HG03378 (cell line): ENCODE measurements around the gene KIF26B.
"Not testable (repeated sequence)": the region's sequence is repeated elsewhere in the genome, so short reads cannot be mapped to it uniquely, and the experiment has no call there.

ENCODE experiments used
- ATAC-seq: cut with Tn5 transposase; IDR thresholded peaks from one replicate; pipeline ENCODE4 v1.9.1; 2021; ENCODE audit warnings: mild to moderate bottlenecking, moderate library complexity; ENCODE audit not compliant: unreplicated experiment

KIF26B gene

DNA sequence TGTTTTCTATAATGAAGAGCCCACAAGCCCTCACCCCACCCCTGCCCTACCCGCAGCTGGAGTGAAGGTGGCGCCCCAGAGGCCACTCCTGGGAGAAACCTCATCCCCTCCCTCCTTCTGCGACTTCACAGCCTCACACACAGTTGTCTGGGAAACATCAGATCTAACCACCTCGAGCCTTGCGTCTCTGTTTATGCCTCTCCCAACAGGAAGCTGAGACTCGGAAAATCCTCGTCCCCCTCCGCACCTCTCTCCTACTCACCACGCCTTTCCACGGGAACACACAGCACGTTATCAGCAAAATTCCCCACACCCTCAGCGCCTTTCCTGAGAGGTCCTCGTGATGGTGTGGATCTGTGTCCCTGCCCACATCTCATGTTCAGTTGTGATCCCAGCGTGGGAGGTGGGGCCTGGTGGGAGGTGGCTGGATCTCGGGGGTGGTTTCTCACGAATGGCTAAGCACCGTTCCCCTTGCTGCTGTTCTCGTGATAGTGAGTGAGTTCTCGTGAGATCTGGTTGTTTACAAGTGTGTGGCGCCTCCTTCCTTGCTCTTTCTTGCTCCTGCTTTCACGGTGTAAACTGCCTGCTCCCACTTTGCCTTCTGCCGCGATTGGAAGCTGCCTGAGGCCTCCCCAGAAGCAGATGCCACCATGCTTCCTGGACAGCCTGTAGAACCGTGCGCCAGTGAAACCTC is 190.6 kb downstream of the KIF26B start:
- ATAC-seq, result no peak

DNA sequence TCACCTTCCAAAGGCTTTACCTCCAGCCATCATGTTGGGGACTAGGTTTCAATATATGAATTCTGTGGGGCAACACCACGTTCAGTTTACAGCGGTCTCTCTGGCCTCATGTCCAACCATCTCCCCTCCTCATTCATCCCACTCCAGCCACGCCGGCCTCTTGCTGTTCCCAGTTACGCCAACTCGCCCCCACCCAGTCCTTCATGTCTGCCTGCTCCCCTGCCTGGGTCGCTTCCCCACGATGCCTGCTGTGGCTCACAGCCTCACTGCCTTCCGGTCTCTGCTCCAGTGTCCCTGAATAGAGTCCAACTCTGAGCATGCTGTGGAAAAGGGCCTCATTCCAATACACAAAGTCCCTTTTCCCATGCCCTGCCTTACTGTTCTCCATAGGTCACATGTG is 193.8 kb downstream of the KIF26B start:
- ATAC-seq, result no peak

- no peak for ATAC-seq
These were observed 198.6 kb downstream of the KIF26B start for GRCh38 chr1:245353411-245353810.

DNA sequence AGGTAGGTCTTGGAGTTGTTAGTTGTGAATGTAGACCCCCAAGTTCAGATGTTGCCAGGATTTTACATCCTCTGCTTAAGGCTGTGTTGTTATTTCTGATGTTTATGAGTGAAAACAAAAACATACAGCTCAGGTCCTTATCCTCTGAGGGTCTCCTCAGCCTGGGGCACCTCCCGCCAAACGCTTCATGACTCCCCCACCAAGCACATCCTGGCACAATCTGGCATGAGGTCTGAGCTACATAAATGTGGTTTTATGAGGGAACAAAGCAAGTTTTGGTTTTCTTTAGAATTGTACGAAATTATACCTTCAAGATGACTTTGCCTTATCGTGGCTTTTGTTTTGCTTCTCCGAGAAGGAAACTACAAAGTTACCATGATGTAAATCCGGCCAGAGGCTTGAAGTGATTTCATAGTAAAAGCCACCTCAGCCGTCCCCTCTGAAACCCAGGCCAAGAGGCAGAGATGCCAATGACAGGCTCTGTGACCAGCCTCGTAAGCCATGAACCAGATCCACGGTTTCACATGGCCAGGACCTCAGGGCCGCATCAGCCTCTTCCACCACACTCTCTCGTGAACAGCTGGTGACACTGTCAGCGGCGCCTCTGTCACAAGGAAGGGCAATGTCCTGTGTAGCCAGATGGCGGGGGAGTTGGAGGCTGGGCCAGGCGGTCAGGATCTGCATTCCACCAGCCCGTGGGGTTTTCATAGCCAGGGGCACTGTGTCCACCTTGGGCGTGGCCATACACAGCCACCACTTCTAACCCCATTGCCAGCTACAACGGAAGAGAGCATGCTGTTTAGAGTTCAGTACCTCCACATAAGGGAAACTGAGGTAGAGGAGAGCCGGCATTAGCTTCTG is 199.4 kb downstream of the KIF26B start:
- ATAC-seq, result no peak

DNA sequence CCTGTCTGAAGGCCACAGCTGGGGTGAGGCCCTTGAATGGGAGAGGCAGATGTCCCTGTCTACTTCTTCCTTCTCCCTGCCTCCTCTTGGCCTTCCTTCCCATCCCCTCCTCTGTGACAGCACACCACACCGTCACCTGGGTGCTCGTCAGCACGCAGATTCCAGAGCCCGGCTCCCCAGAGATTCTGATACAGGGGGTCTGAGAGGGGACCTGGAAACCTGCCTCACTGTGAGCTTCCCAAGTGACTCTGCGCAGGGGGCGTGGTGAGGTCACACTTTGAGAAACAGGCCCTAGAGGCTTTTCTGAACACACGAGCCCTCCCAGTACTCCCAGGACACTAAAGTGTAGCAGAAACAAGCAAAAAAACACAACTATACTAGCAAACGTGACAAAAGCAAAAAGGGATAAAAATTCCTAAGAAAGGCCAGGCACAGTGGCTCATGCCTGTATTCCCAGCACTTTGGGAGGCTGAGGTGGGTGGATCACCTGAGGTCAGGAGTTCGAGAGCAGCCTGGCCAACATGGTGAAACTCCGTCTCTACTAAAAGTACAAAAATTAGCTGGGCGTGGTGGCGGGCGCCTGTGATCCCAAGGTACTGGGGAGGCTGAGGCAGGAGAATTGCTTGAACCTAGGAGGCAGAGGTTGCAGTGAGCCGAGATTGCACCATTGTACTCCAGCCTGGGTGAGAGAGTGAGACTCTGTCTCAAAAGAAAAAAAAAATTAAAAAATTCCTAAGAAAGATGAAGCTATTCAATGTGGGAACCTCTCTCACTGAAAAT is 201.3 kb downstream of the KIF26B start:
- ATAC-seq, result not testable (repeated sequence)

- ATAC-seq, result no peak
These were observed 202.3 kb downstream of the KIF26B start for GRCh38 chr1:245356891-245357585.

DNA sequence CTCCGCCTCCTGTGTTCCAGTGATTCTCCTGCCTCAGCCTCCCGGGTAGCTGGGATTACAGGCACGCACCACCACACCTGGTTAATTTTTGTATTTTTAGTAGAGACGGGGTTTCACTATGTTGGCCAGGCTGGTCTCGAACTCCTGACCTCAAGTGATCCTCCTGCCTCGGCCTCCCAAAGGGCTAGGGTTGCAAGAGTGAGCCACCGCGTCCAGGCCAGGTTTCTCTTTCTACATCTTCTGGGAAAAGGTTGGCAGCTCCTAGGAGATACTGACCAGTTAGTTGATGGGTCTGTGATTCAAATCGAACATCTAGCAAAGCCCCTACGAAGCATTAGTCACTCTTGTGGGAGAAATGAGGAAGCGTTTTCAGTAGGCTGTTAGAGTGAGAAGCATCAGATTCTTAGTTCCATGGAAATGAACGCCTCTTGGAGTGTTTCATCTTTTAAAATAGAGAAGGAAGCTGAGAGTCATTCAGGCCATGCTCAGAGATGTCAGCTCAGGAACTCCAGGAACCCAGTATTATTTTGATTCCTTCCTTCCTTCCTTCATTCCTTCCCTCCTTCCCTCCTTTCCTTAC is 204.4 kb downstream of the KIF26B start:
- ATAC-seq, result not testable (repeated sequence)

DNA sequence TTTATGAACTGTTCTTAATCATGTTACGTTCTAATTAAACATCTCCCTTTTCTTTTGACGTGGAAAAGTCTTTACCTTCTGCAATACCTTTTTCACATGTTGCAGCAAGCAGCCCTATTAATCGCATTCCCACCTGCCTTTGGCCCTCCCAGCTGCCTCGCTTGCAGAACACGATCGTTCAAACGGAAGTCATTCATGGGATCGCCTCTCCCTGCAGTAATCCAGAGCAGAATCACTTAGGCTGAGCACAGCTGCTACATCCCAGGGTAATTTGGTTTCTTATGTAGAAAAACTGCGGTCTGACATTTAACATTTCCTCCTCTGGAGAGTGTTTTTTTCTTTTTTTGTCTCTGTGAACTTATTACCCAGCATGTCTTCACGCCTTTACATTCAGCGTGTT is 206.3 kb downstream of the KIF26B start:
- ATAC-seq, result no peak

- ATAC-seq, result no peak
These were observed 207.2 kb downstream of the KIF26B start for GRCh38 chr1:245361951-245362350.

- ATAC-seq, result no peak
These were observed 208.8 kb downstream of the KIF26B start for GRCh38 chr1:245363461-245364200.

DNA sequence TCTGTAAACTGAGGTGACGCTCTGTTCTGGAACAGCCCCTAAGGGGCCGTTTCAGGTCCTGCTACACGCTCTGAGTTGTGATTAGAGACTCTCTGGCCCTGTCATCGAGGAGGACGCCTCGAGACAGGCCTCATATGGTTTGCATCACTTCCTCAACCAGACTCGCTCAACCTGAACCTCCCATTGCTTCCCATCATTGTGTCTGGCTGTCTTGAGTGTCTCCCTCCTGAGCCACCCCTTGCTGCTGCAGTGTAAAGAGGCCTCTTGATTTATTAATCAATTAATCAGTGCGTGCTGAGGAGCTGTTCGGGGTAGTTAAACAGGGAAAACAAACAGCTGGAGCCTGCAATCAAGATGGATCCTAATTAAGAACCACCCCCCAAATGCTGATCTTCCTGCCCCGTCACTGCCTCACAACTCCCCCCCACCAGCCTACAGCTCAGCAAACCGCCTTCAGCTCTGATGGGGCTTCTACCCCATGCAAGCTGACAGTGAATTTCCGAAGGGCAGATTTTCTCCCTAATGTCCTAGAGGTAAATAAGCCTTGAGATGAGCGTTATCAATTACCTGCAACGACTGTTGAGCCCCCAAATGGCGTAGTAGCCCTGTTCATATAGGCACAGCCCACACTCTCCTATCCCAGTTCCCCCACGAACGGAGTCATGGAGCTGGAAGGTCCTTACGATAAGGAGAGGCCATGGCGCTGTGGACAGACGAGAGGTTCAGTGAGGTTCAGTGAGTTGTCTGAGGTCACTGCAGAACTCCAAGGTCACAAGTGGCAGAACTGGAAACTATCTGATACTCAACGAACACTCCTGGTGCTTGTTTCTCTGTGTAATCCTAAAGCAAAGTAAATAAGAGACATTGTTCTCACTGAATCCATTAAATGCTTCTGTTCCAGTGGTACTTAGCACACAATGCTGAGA is 210.6 kb downstream of the KIF26B start:
- no peak for ATAC-seq

- no peak for ATAC-seq
These were observed 212.1 kb downstream of the KIF26B start for GRCh38 chr1:245366886-245367285.

GRCh38 chr1:245370175-245370825 is 215.5 kb downstream of the KIF26B start:
- ATAC-seq, result no peak

GRCh38 chr1:245370905-245371581 is 216.3 kb downstream of the KIF26B start:
- no peak for ATAC-seq

GRCh38 chr1:245373131-245373530 is 218.3 kb downstream of the KIF26B start:
- no peak for ATAC-seq

DNA sequence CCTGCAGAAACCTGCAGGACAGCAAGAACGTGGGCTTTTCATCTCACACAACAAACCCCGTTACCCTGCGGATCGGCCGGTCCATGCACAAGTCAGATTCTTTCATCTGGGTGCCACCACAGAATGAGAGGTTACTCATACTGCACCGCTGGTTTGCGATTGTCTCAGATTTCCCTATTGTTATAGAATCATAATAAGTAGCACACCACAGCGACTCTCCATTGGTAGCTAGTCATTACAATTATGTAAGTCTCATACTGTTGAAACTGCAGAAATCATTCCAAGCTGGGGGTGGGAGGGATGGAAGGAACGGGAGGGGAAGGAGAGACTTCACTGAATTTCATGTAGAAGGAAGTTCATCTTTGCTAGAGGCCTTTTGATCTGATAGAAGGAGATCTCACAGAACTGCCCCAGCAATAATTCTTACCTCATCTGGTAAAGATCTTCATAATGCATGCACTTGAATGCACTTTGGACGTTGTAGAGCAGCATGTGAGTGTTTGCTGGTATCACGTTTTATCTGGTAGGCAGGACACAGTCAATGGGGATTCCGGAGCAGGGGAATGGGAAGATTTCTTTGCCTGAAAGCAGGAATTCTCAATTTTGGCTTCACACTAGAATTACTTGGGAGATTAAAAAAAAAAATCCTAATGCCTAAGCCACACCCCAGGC is 221.1 kb downstream of the KIF26B start:
- ATAC-seq, result no peak

DNA sequence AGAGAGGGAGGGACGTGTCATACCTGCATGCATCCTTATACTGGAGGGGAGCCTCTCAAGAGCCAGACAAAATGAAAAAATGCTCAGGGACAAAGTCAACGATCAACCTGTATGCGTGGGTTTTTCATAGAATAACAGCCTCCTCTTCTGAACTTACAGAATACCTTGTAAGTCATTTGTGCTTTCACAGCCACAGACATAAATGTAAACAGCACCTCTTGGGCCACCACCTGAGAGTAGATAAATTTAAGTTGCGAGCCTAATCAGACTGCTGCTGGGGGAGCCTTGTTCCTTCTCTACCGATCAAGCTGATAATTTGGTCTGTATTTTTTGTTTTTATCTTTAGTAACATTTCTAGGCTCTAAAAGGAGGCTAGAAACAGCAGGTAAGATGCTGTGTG is 223.1 kb downstream of the KIF26B start:
- no peak for ATAC-seq
